HG03103 (cell line): ENCODE results near the gene MMEL1.
"Not testable (repeated sequence)": the region's sequence is repeated elsewhere in the genome, so short reads cannot be mapped to it uniquely, and the experiment has no call there.

Experiments used
- ATAC-seq: cut with Tn5 transposase; IDR thresholded peaks from one replicate; pipeline ENCODE4 v1.9.1; 2021; ENCODE audit warnings: low read depth; ENCODE audit not compliant: unreplicated experiment

MMEL1 gene

DNA sequence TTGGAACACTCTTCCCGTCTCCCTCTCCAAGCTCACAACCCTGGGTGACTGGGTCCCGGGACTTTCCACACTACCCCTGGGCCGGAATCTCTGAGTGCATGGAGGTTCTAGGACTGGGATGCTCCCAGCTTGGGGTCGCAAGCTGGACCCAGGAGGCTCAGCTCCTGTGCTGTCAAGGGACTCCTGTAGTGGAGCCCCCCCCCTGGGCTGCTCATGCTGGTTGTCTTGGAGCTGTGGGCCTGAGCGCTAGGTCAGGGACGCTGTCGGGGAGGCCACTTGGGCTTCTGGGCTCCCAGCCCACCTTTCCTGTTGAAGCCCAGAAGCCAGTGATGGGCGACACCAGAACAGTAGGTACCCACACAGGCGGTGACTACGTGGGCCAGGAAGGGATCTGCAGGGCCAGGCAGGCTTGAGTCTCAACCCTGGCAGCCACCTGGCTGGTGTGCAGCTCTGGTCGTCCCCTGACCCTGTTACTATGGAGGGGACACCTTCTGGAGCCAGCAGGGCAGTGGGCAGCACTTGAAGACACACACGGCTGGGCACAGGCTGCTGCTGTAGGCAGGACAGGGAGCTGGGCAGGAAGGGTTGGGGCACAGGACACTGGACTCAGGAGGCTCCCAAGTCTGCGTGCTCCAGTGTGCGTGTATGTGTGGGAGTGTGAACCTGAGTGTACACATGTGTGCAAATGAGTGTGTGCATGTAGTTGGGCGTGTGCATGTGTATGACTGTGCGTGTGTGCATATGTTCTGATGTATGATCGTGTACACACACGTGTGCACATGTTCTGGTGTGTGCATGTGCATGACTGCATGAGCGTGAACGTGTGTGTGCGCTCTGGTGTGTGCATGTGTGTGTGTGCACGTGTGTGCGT, 3.0 kb downstream of the MMEL1 start:
- ATAC-seq, result no peak

GRCh38 chr1:2628933-2629626, 3.7 kb downstream of the MMEL1 start:
- ATAC-seq, result no peak

GRCh38 chr1:2628191-2628932, 4.5 kb downstream of the MMEL1 start:
- no peak for ATAC-seq

GRCh38 chr1:2627746-2628145, 5.1 kb downstream of the MMEL1 start:
- no peak for ATAC-seq

DNA sequence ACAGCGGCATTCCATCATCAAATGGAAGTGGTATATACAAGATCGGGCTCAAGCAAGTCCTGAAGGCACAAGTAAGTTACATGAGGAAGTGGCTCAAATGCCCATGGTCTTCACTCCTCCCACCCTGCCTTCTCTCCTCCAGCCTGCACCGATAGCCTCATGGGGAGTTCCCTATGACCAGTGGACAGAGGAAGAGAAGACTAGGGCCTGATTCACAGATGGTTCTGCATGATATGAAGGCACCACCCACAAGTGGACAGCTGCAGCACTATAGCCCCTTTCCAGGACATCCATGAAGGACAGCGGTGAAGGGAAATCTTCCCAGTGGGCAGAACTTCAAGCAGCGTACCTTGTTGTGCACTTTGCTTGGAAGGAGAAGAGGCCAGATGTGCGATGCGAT, 7.1 kb downstream of the MMEL1 start:
- ATAC-seq, result not testable (repeated sequence)

GRCh38 chr1:2625311-2625710, 7.5 kb downstream of the MMEL1 start:
- ATAC-seq, result no peak

DNA sequence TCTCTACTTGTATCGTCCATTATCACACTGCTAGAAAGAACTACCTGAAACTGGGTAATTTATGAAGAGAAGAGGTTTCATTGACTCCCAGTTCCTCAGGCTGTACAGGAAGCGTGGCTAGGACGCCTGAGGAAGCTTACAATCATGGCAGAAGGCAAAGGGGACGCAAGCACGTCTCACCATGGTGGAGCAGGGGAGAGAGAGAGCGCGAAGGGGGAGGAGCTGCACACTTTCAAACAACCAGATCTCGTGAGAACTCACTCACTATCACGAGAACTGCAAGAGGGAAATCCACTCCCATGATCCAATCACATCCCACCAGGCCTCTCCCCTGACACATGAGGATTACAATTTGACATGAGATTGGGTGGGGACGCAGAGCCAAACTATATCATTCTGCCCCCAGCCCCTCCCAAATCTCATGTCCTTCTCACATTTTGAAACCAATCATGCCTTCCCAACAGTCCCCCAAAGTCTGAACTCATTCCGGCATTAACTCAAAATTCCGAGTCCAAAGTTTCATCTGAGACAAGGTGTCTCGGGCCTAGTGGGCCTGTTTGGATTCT, 8.0 kb downstream of the MMEL1 start:
- ATAC-seq, result no peak

DNA sequence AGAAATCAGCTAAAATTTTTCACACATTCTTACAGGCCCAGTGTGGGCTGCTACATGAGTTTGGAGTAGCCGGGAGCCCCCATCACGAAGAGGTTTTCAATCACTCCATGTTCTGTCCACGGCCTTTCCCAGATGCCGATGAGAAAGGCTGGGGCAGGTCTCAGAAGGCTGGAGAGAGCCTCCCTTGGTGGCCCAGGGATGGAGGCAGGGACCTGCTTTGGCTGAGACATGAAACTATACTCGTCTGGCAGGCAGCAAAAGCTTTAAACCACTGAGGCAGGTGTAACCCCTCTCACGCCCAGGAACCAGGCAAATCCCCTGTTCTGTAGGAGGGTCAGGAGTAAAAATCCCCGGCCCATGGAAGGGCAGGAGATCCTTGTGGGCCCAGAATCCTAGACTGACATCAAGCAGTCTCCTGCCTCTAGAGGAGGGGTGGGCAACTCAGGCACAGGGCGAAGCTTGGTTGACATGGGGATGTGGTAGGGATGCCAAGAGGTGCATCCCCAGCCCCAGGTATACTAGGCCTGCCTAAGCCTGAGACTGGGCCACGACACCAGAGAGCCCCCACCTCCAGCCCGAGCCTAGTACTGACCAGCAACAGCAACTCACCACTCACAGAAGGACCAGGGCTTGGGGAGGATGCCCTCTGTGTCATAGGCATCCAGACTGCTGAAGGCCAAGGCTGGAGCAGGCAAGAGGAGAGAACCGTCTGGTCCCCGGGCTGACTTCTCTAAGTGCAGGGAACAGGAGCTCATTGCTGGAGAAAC, 9.1 kb downstream of the MMEL1 start:
- no peak for ATAC-seq

DNA sequence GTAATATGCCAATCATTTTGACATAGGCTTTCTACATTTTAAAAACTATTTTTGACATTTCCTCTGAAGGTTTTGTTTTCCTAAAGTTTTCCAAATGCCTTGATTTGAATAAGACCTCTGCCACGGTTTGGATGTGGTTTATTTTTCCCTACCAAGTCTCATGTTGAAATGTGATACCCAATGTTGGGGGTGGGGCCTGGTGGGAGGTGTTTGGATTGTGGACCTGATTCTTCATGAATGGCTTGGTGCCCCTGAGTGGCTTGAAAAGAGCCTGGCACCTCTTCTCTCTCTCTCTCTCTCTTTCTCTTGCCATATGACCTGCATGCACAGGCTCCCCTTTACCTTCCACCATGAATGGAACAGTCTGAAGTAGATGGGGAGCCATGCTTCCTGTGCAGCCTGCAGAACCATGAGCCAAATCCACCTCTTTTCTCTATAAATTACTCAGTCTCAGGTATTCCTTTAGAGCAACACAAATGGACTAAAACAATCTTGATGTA, 14.8 kb downstream of the MMEL1 start:
- ATAC-seq, result no peak

DNA sequence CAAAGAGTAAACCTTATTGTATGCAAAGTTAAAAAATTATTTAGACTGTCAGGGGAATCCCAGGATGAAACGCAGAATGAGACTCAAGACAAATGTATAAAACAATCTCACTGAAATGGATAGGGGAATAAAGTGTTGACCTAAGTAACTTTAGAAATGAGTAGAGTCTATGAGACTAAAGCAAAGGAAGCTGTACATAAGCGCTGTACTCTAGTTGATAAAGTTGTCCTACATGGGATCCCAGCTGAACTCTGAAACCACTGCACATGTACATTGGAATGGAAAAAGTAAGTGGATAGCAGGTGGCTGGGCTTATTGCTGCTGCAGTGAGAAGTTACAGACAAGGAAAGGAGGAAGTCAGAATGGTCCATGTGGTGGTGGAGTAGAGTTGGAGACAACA, 18.7 kb downstream of the MMEL1 start:
- no peak for ATAC-seq

GRCh38 chr1:2612591-2613365, 20.0 kb downstream of the MMEL1 start:
- ATAC-seq, result no peak

- no peak for ATAC-seq
These were observed 21.0 kb downstream of the MMEL1 start for GRCh38 chr1:2611621-2612437.

GRCh38 chr1:2611031-2611501, 21.8 kb downstream of the MMEL1 start:
- no peak for ATAC-seq

DNA sequence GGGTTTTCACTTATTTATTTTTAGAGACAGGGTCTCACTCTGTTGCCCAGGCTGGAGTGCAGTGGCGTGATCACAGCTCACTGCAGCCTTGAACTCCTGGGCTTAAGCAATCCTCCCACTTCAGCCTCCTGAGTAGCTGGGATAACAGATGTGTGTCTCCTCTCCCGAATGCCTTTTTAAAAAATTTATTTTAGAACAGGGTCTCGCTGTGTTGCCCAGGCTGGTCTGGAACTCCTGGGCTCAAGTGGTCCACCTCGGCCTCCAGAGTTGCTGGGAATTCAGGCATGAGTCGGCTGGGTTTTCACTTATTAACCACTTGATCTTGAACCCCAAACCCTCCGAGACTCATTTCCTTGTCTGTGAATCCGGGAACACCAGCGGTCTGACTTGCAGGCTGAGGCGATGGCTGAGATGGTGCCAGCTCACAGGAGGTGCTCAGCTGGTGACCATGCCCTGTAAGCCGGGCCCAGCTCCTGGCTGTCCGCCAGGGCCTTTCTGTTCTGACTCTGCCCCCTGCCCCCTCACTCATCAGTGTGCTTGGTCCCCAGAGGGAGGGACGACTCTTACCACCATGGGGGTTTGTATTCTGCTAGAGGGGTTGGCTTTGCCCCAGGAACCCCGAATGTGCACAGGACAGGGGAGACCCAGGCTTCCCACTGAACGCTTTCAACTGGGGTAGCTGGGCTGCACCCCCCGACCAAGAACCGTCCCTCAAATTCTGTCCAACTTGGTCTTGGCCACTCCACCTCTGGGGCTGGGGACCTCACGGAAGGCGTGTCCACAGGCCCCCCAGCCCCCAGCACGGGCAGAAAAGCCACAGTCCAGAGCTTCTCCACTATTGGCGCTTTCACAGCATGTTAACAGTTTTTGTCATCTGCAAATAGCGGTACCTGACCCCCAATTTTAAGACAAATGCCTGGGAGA, 22.5 kb downstream of the MMEL1 start:
- ATAC-seq, result no peak

DNA sequence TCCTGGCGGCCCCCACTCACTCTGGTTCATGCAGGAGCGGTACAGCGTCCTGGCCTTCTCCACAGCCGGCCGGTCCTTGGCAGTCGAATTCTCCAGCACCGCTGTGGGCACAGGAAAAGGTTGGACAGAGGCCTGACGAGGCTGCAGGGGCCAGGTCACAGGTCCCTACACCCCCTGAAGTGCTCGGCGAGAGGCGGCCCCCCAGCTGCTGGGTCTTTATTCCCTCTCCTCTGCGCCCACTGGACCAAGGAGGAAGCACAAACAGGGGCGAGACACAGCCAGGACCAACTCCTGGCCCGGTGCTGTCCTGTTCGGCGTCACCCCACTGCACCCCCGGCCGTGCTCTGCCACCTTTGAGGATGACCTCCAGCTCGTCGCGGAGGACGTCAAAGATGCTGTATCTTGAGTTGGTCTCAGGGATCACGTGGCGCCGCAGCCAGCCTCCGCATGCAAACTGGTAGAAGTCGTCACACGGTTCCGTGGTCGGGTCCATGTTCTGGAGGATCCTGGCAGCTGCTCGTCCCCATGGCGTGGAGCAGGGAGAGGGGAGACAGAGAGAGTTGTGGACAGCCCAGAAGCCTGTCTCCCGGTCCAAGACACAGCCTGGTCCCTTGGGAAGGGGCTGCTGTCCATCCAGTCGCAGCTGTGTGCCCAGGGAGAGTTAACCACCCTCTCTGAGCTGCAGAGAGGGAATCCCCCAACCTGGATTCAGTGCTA, 23.3 kb downstream of the MMEL1 start:
- no peak for ATAC-seq

- ATAC-seq, result no peak
These were observed 25.1 kb downstream of the MMEL1 start for GRCh38 chr1:2607641-2608091.
